Ascending aorta (tissue), 2 donors: Measurements from ENCODE around the gene ENOPH1. TPM values are rescaled to one million over a fixed set of nuclear protein-coding genes. Genes with fewer than 3 reads are reported as not detected.
"Not testable (repeated sequence)": the region's sequence is repeated elsewhere in the genome, so short reads cannot be mapped to it uniquely, and the experiment has no call there.

Experiments
- DNase-seq, 2 donors: peaks; one replicate each; pipeline ENCODE4 v3.0.0-alpha.2; 2019; ENCODE audit warnings: low spot score in 2 of 2
- H3K27ac ChIP-seq, 2 donors: fragments of 200-600 bp; sonication (generic); one replicate each; pipeline ENCODE4 v1.5.1; 2016 to 2017; ENCODE audit warnings: mild to moderate bottlenecking in 1 of 2
- H3K27me3 ChIP-seq: fragments of 200-600 bp; sonication (generic); one replicate; pipeline ENCODE4 v1.5.1; 2017
- H3K36me3 ChIP-seq, 2 donors: fragments of 200-600 bp; sonication (generic); one replicate each; pipeline ENCODE4 v1.5.1; 2016
- H3K4me1 ChIP-seq, 2 donors: fragments of 200-600 bp; sonication (generic); one replicate each; pipeline ENCODE4 v1.5.1; 2016 to 2017; ENCODE audit warnings: mild to moderate bottlenecking in 1 of 2
- H3K4me3 ChIP-seq, 2 donors: fragments of 200-600 bp; sonication (generic); one replicate each; pipeline ENCODE4 v1.5.1; 2016 to 2017; ENCODE audit warnings: mild to moderate bottlenecking in 1 of 2
- H3K9me3 ChIP-seq, 2 donors: fragments of 200-600 bp; sonication (generic); one replicate each; pipeline ENCODE4 v1.5.1; 2016
- CTCF ChIP-seq, 3 experiments: fragments of 200-600 bp in 2 of 3; fragments of 450-650 bp in 1 of 3; sonication (generic) in 2 of 3; IDR thresholded peaks; one replicate each; pipeline ENCODE4 v1.5.1; 2016 to 2019; ENCODE audit warnings: antibody characterized with exemption in 3 of 3, mild to moderate bottlenecking in 1 of 3, moderate library complexity in 1 of 3
- intact Hi-C: fragments of 100-400 bp; cut with DNase I; formaldehyde crosslinking; loops from one replicate; pipeline ENCODE4 v1.15.1; 2023
- total RNA-seq: library from RNA; depleted of rRNA; stranded (reverse); fragments of >200 nt; gene quantifications from one replicate; pipeline ENCODE4 v1.1.0, GENCODE V29; 2016

ENOPH1 gene
- total RNA-seq, 1 donor from 2014 or later, result 5.4 TPM

- TF ChIP-seq CTCF (IDR thresholded peaks at IDR 0.05), result no peak
- Histone ChIP-seq H3K27me3 (no peaks in the 10 kb centered on the region), H3K4me3 (no peak overlapping the region), H3K36me3 (no peaks in the 10 kb centered on the region), H3K27ac (no peak overlapping the region), H3K4me1 (no peaks in the 10 kb centered on the region), H3K9me3 (no peaks in the 10 kb centered on the region)
- no peak for DNase-seq
- intact Hi-C loops, result no loop called here
Observed at GRCh38 chr4:82388405-82388804, 42.0 kb upstream of the ENOPH1 start.

DNA sequence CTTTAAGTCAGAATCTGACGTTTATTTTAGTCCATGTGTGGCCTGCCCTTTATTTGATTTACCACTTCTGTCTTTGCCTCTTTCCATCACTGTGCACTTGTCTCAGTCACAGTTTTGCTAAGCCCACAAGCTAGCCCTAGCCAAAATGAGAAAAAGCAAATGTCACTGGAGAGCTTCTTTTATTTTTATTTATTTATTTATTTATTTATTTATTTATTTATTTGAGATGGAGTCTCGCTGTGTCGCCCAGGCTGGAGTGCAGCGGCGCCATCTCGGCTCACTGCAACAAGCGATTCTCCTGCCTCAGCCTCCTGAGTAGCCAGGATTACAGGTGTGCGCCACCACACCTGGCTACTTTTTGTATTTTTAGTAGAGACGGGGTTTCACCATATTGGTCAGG lies 40.3 kb upstream of the ENOPH1 start:
- not testable (repeated sequence) for H3K27ac ChIP-seq, DNase-seq

DNA sequence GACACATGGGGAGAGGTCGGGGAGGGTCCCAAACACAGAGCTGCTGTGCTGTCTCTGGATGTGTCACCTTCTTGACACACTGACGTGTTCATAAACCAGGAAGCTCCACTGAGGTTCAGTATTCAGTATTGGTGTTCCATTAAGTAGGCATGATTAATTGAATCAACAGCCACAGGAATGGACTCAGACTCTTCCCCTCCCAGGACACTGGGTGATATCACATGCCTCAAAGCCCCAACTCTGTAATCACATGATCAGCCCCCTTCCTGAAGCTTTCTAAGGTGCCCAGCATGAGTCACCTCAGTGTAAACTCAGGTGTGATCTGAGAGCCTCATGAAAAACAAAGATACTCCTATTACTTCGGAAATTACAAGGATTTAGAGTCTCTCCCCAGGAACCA lies 35.5 kb upstream of the ENOPH1 start:
- no peak overlapping the region for H3K27ac ChIP-seq
- no peak for TF ChIP-seq CTCF (IDR thresholded peaks at IDR 0.05)
- no peaks in the 10 kb centered on the region for H3K4me1 ChIP-seq
- H3K36me3 ChIP-seq, result no peaks in the 10 kb centered on the region
- no peak overlapping the region for H3K4me3 ChIP-seq
- no peak for DNase-seq
- intact Hi-C loops, result no loop called here
- no peaks in the 10 kb centered on the region for H3K27me3 ChIP-seq
- H3K9me3 ChIP-seq, result no peaks in the 10 kb centered on the region

More for the DNA sequence above, 40.3 kb upstream of the ENOPH1 start:
- H3K4me1 ChIP-seq, H3K36me3 ChIP-seq, H3K9me3 ChIP-seq, H3K4me3 ChIP-seq, H3K27me3 ChIP-seq, intact Hi-C loops: not testable (repeated sequence)

GRCh38 chr4:82397527-82397926 lies 32.9 kb upstream of the ENOPH1 start:
- Histone ChIP-seq H3K9me3 (no peaks in the 10 kb centered on the region), H3K36me3 (no peaks in the 10 kb centered on the region), H3K27ac (no peak overlapping the region), H3K4me1 (no peaks in the 10 kb centered on the region), H3K27me3 (no peaks in the 10 kb centered on the region), H3K4me3 (no peak overlapping the region)
- DNase-seq, result no peak
- no peak for TF ChIP-seq CTCF (IDR thresholded peaks at IDR 0.05)
- intact Hi-C loops, result no loop called here

DNA sequence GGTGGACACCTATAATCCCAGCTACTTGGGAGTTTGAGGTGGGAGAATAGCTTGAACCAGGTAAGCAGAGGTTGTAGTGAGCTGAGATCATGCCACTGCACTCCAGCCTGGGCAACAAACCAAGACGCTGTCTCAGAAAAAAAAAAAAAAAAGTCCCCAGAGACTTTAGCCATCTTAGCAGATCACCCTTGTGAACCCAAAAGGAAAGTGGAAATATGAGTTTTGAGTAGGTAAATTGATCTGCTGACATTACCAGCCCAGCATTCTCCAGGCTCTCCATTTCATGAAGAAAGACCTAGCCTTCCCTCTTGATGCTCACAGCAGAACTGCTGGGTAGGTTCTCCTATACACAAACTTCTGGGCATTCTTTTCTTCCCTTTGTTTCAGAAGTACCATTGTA lies 32.1 kb upstream of the ENOPH1 start:
- Histone ChIP-seq H3K27ac (no peak overlapping the region), H3K4me1 (no peaks in the 10 kb centered on the region), H3K36me3 (no peaks in the 10 kb centered on the region), H3K4me3 (no peak overlapping the region), H3K27me3 (no peaks in the 10 kb centered on the region), H3K9me3 (no peaks in the 10 kb centered on the region)
- intact Hi-C loops, result no loop called here
- no peak for DNase-seq
- TF ChIP-seq CTCF (IDR thresholded peaks at IDR 0.05), result no peak

DNA sequence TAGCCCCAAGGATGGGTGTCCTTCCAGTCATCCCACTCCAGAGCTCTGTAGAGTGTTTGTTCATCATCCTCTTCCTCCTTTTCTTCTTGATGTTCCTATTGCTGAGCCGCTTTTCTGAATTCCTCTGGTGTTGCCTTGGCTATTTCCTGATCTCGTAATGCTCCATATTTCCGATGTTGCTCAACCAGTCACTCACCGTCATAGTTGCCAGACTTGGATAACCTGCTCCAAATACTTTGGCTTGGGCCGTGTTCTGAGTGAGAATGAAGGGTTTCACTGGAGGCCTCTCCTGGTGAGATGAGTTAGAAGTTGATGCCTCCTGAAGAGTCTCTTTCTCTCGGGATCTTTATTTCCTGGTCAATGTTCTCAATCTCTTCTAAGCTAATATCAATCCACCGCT lies 28.8 kb upstream of the ENOPH1 start:
- H3K9me3 ChIP-seq, result no peaks in the 10 kb centered on the region
- no peaks in the 10 kb centered on the region for H3K4me1 ChIP-seq
- no peaks in the 10 kb centered on the region for H3K36me3 ChIP-seq
- no peaks in the 10 kb centered on the region for H3K27me3 ChIP-seq
- H3K4me3 ChIP-seq, result no peak overlapping the region
- DNase-seq, result no peak
- H3K27ac ChIP-seq, result no peak overlapping the region
- intact Hi-C loops, result no loop called here
- TF ChIP-seq CTCF (IDR thresholded peaks at IDR 0.05), result no peak
